Gastroesophageal sphincter (tissue), 4 donors: Measurements from ENCODE around the gene HOGA1. TPM values are rescaled to one million over a fixed set of nuclear protein-coding genes. Genes with fewer than 3 reads are reported as not detected.

Experiments used
- ATAC-seq: fragments of 150-250 bp; one replicate; pipeline ENCODE4 v1.9.1; 2016; ENCODE audit warnings: mild to moderate bottlenecking, moderate library complexity
- H3K27ac ChIP-seq, 4 donors: fragments of 200-600 bp; sonication (generic) in 3 of 4; 1 replicate in 3 of 4; 2 replicates in 1 of 4; pipeline ENCODE4 v1.5.1; 2016 to 2019
- H3K27me3 ChIP-seq: fragments of 200-600 bp; sonication (generic); one replicate; pipeline ENCODE4 v1.5.1; 2019
- H3K36me3 ChIP-seq, 2 donors: fragments of 200-600 bp; sonication (generic); one replicate each; pipeline ENCODE4 v1.5.1; 2019; ENCODE audit warnings: control low read depth in 1 of 2
- H3K4me1 ChIP-seq, 3 donors: fragments of 200-600 bp; sonication (generic); 1 replicate in 2 of 3; 2 replicates in 1 of 3; pipeline ENCODE4 v1.5.1; 2016 to 2019; ENCODE audit warnings: control low read depth in 2 of 3
- H3K4me3 ChIP-seq, 2 donors: fragments of 200-600 bp; sonication (generic); one replicate each; pipeline ENCODE4 v1.5.1; 2019; ENCODE audit warnings: mild to moderate bottlenecking in 1 of 2, moderate library complexity in 1 of 2
- H3K9me3 ChIP-seq, 3 donors: fragments of 200-600 bp; sonication (generic); one replicate each; pipeline ENCODE4 v1.5.1; 2017 to 2019; ENCODE audit warnings: control low read depth in 2 of 3
- EP300 ChIP-seq: sonication (generic); formaldehyde crosslinking; IDR thresholded peaks from one replicate; pipeline ENCODE4 v1.6.1; 2017; ENCODE audit warnings: antibody characterized with exemption, mild to moderate bottlenecking
- POLR2A ChIP-seq, 2 donors: fragments of 450-650 bp; IDR thresholded peaks; one replicate each; pipeline ENCODE4 v1.6.1; 2017; ENCODE audit warnings: antibody characterized with exemption in 2 of 2, mild to moderate bottlenecking in 2 of 2, moderate library complexity in 1 of 2
- POLR2AphosphoS5 ChIP-seq: sonication (generic); formaldehyde crosslinking; IDR thresholded peaks from one replicate; pipeline ENCODE4 v1.6.1; 2017; ENCODE audit warnings: antibody characterized with exemption
- WGBS, 2 donors: methylation state at CpG; one replicate each; pipeline ENCODE4 v1.1.5; 2018; ENCODE audit warnings: low coverage in 1 of 2; 5-methylcytosine and 5-hydroxymethylcytosine counted together
- total RNA-seq, 4 donors: library from RNA; depleted of rRNA; stranded (reverse); fragments of >200 nt; gene quantifications; one replicate each; pipeline ENCODE4 v1.1.0, GENCODE V29; 2016
- TF ChIP-seq, protein P1 (sequence below), 4 experiments: fragments of 200-600 bp in 2 of 4; fragments of 450-650 bp in 2 of 4; sonication (generic) in 1 of 4; IDR thresholded peaks; one replicate each; pipeline ENCODE4 v1.5.1; 2017 to 2019; ENCODE audit warnings: antibody characterized with exemption in 4 of 4, mild to moderate bottlenecking in 2 of 4, moderate library complexity in 2 of 4

The HOGA1 gene
- total RNA-seq, 4 donors from 2014 or later, result 0.62 to 2.5 (median 1.1) TPM

DNA sequence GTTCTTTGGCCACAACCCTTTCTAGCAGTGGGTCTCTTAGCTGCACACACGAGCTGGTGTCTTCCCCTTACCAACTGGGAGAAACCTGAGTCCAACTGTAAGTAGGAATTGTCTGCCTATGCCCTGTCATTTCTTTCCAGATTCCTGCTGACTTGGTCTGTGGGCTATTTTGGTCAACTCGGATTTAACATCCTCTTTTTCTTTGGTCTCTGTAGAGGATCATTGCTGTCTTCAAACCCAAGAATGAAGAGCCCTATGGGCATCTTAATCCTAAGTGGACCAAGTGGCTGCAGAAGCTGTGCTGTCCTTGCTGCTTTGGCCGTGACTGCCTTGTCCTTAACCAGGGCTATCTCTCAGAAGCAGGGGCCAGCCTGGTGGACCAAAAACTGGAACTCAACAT, 66.5 kb downstream of the HOGA1 start:
- H3K9me3 ChIP-seq, result no peaks in the 10 kb centered on the region
- ATAC-seq, result no peak
- 75 to 83% methylated on average over 2 of the region's 3 CpGs for WGBS, 2 donors
- H3K36me3 ChIP-seq, result peaks cover 0 to 65% of the 10 kb centered on the region in 2 donors
- H3K4me1 ChIP-seq, result peaks cover 0 to 30% (median 0%) of the 10 kb centered on the region in 3 donors
- TF ChIP-seq, protein P1, sequence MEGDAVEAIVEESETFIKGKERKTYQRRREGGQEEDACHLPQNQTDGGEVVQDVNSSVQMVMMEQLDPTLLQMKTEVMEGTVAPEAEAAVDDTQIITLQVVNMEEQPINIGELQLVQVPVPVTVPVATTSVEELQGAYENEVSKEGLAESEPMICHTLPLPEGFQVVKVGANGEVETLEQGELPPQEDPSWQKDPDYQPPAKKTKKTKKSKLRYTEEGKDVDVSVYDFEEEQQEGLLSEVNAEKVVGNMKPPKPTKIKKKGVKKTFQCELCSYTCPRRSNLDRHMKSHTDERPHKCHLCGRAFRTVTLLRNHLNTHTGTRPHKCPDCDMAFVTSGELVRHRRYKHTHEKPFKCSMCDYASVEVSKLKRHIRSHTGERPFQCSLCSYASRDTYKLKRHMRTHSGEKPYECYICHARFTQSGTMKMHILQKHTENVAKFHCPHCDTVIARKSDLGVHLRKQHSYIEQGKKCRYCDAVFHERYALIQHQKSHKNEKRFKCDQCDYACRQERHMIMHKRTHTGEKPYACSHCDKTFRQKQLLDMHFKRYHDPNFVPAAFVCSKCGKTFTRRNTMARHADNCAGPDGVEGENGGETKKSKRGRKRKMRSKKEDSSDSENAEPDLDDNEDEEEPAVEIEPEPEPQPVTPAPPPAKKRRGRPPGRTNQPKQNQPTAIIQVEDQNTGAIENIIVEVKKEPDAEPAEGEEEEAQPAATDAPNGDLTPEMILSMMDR (IDR thresholded peaks at IDR 0.05), result no peak
- no peak for TF ChIP-seq EP300
- no peak for TF ChIP-seq POLR2AphosphoS5
- TF ChIP-seq POLR2A (IDR thresholded peaks at IDR 0.05), result no peak
- H3K4me3 ChIP-seq, result no peak overlapping the region
- H3K27ac ChIP-seq, result no peak overlapping the region
- no peaks in the 10 kb centered on the region for H3K27me3 ChIP-seq

DNA sequence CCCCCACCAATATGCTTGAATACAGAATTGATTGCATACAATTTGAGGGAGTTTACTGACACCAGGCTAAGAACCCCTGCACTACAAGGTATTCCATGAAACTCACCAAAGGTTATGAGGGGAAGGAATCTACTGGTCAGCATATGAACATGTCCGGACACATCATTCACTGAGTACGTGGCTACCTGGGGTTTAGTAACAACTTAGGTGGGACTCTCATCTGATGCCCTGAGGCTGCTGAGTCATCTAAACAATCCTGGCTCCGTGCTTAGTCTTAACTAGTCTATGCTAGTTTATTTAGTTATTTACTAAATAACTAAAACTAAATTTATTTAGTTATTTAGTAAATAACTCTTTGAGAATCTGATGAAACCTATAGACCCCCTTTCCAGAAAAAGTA, 67.6 kb downstream of the HOGA1 start:
- Histone ChIP-seq H3K4me1 (peaks cover 0 to 30% (median 0%) of the 10 kb centered on the region in 3 donors), H3K9me3 (no peaks in the 10 kb centered on the region), H3K36me3 (peaks cover 0 to 65% of the 10 kb centered on the region in 2 donors), H3K27ac (no peak overlapping the region), H3K4me3 (no peak overlapping the region), H3K27me3 (no peaks in the 10 kb centered on the region)
- ATAC-seq, result no peak
- no peak for TF ChIP-seq POLR2A (IDR thresholded peaks at IDR 0.05)
- TF ChIP-seq, protein P1 (IDR thresholded peaks at IDR 0.05), result no peak
- no peak for TF ChIP-seq POLR2AphosphoS5
- TF ChIP-seq EP300, result no peak
- 92 to 93% methylated on average over 3 of the region's 3 CpGs for WGBS, 2 donors

DNA sequence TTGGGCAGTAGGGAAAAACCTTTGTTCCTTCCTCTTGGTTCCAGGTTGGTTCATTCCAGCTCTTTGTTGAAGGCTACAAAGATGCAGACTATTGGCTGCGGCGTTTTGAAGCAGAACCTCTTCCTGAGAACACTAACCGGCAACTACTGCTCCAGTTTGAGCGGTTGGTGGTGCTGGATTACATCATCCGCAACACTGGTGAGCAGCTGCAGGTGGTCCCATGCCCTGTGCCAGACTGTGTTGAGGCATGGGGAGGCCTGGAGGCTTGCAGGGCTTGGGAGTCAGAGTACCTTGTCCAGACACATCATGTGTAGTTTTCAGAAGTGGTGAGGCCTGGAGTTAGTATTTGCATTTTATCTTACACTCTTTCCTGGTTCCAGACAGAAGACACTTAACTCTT, 72.6 kb downstream of the HOGA1 start:
- H3K4me1 ChIP-seq, result no peaks in the 10 kb centered on the region
- H3K27me3 ChIP-seq, result no peaks in the 10 kb centered on the region
- H3K27ac ChIP-seq, result no peak overlapping the region
- no peak overlapping the region for H3K4me3 ChIP-seq
- WGBS, 2 donors, result 68% methylated on average over 3 of the region's 5 CpGs; no CpG with 5 or more reads in 1 of the 2 donors
- ATAC-seq, result no peak
- no peak for TF ChIP-seq POLR2AphosphoS5
- TF ChIP-seq EP300, result no peak
- TF ChIP-seq, protein P1 (IDR thresholded peaks at IDR 0.05), result no peak
- no peak for TF ChIP-seq POLR2A (IDR thresholded peaks at IDR 0.05)
- H3K9me3 ChIP-seq, result no peaks in the 10 kb centered on the region
- peaks cover 0 to 79% of the 10 kb centered on the region in 2 donors for H3K36me3 ChIP-seq

DNA sequence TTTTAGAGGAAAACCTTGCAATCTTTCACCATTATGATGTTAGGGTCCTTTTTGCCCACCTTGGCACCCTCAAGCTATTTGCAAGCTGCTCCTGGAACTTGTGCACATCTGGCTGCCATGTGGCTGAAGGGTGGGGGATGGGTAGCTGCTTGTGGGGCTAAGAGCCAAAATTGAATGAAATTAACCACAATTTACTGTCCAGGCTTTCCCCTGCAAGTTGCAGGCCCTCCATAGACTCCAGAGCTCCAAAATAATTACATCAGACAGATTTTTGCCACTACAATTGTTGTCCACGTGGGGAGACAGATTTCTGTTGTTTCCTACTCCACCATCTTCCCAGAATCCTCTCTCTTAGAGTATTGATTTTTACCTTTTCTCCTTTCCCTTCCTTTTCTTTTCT, 75.4 kb downstream of the HOGA1 start:
- Histone ChIP-seq H3K27ac (no peak overlapping the region), H3K4me3 (no peak overlapping the region), H3K36me3 (peaks cover 5 to 77% of the 10 kb centered on the region in 2 donors), H3K4me1 (no peaks in the 10 kb centered on the region), H3K27me3 (no peaks in the 10 kb centered on the region), H3K9me3 (no peaks in the 10 kb centered on the region)
- ATAC-seq, result no peak
- TF ChIP-seq, protein P1 (IDR thresholded peaks at IDR 0.05), result no peak
- TF ChIP-seq EP300 (no peak), POLR2AphosphoS5 (no peak), POLR2A (IDR thresholded peaks at IDR 0.05) (no peak)
- WGBS, 2 donors, result 40 to 45% methylated on average over 1 of the region's 1 CpG

Other genes with a start within 250 kb of the HOGA1 start
- gene FRAT2, start 249.7 kb upstream of the HOGA1 start, total RNA-seq, result 10 to 100 TPM; 10.8 to 20.9 (median 12.5) TPM
- 10 to 100 TPM in 3 of 4 donors, 1 to 10 TPM in 1; 6.7 to 25.3 (median 11.8) TPM for gene RRP12, start 183.0 kb upstream of the HOGA1 start, total RNA-seq
- gene PGAM1, start 158.2 kb upstream of the HOGA1 start, total RNA-seq, result 100 to 1,000 TPM; 248 to 385 (median 356) TPM
- gene EXOSC1, start 138.4 kb upstream of the HOGA1 start, total RNA-seq, result 10 to 100 TPM; 24.9 to 54.5 (median 28.0) TPM
- gene ZDHHC16, start 138.2 kb upstream of the HOGA1 start, total RNA-seq, result 10 to 100 TPM; 22.3 to 31.6 (median 25.3) TPM
- gene MMS19, start 86.0 kb upstream of the HOGA1 start, total RNA-seq, result 10 to 100 TPM; 44.3 to 75.8 (median 51.8) TPM
- gene UBTD1, start 85.5 kb upstream of the HOGA1 start, total RNA-seq, result 10 to 100 TPM in 1 of 4 donors, 1 to 10 TPM in 3; 2.9 to 16.2 (median 8.9) TPM
- gene ANKRD2, start 11.6 kb upstream of the HOGA1 start, total RNA-seq, result under 1 TPM in 1 of 4 donors, not detected in 3; 0.54 TPM
- gene C10orf62, start 5.3 kb downstream of the HOGA1 start, total RNA-seq, result not detected
- gene MORN4, start 49.1 kb downstream of the HOGA1 start, total RNA-seq, result 10 to 100 TPM in 1 of 4 donors, 1 to 10 TPM in 3; 1.2 to 10.3 (median 2.9) TPM
- 10 to 100 TPM; 14.8 to 25.8 (median 22.7) TPM for gene PI4K2A, start 56.3 kb downstream of the HOGA1 start, total RNA-seq
- gene AVPI1, start 102.9 kb downstream of the HOGA1 start, total RNA-seq, result 100 to 1,000 TPM in 1 of 4 donors, 10 to 100 TPM in 3; 34.2 to 136 (median 45.4) TPM
- gene MARVELD1, start 129.3 kb downstream of the HOGA1 start, total RNA-seq, result 100 to 1,000 TPM in 1 of 4 donors, 10 to 100 TPM in 3; 33.8 to 126 (median 58.7) TPM
- 10 to 100 TPM in 3 of 4 donors, 1 to 10 TPM in 1; 6.7 to 24.2 (median 19.2) TPM for gene ZFYVE27, start 152.7 kb downstream of the HOGA1 start, total RNA-seq
- 10 to 100 TPM; 11.9 to 34.4 (median 18.2) TPM for gene SFRP5, start 187.6 kb downstream of the HOGA1 start, total RNA-seq